OCI-M1 (cell line): ENCODE data around the gene TRAF2.
A peak's percentile ranks its signal among the peaks of the same experiment; 100 is the strongest.

ENCODE experiments used
- DNase-seq: peaks from one replicate; lab custom pipeline; 2025; lab: John Stamatoyannopoulos, UW

The TRAF2 gene

DNA sequence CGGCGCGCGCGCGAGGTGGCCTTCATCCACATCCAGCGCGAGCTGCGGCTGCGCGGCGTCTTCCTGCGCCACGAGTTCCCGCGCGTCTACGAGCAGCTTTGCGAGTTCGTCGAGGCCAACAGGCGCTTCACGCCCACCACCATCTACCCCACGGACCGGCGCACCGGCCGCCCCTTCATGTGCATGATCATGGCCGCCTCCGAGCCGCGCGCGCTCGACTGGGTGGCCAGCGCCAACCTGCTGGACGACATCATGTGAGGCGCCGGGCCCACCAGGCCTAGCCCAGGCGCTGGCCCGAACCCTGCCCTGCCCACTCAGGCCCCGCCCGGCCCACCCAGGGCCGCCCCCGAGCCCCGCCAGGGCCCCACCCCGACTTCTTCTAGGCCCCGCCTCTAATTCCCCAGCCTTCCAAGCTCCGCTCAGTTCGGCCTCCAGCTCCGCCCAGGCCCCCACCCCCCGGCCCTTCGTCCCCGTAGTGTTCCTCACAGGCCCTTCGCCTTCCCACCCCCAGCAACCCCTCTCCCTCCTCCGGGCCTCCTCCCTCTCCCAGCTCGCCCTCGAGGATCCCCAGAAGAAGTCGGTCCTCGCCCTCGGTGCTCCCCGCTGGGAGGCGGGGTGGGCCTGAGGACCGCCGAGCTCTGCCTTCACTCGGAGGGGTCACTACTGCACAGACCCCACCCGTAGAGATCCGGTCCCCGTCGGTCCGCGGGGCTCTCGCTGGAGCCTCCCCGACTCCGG, 39.1 kb upstream of the TRAF2 start:
- peak; percentile 88 for DNase-seq

DNA sequence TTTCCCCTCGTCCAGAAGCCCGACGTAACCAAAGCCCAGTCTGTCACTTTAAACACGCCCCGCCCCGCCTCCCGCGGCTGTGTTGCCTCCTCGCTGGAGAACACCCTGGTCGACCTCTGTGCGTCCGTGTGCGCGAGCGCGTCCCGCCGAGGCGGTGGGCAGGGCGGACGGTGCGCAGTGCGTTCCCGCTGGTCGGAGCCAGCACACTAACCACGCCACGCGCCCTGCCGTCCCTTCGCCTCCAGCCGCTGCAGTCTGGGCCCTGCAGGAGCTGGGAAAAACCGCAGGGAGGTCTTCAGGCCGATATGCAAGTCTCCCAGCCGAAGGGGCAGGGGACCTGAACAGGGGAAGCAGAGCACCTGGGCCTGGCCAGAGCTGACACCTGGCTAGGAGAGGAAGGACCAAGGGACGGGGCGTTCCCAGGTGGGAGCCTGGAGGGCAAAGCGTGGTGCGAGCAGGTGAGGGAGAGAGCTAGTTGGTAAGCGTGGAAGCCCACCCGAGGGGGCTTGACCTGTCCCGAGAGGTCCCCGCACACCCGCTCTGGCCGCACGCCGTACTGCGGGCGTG, 38.4 kb upstream of the TRAF2 start:
- peak; percentile 94 for DNase-seq

DNA sequence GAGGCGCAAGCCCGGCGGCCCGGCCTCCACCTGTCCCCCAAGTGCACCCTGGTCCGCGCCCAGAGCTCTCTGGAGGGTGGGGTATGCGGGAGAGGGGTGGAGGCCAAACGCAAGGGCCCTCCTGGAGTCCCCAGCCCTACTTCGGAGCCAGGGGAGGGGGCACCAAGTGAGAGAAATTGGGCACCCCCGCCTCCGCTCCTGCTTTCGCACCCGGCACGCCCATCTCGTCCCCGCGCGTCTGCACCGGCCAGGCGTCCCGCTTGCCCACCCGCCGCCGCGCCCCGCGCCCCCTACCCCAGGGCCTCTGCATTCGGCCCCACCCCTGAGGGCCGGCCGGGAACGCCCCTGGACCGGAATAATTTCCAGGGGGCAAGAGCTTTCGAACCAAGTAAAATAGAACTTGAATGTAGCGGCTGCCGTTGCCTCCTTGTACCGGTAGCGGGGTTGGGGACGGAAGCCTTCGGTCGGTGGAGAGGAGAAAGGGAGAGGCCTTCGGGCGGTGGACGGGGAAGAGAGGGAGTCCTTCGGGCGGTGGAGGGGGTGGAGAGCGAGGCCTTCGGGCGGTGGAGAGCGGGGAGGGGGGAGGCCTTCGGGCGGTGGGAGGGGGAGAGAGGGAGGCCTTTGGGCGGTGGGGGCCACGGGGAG, 37.8 kb upstream of the TRAF2 start:
- DNase-seq: peak; percentile 84

DNA sequence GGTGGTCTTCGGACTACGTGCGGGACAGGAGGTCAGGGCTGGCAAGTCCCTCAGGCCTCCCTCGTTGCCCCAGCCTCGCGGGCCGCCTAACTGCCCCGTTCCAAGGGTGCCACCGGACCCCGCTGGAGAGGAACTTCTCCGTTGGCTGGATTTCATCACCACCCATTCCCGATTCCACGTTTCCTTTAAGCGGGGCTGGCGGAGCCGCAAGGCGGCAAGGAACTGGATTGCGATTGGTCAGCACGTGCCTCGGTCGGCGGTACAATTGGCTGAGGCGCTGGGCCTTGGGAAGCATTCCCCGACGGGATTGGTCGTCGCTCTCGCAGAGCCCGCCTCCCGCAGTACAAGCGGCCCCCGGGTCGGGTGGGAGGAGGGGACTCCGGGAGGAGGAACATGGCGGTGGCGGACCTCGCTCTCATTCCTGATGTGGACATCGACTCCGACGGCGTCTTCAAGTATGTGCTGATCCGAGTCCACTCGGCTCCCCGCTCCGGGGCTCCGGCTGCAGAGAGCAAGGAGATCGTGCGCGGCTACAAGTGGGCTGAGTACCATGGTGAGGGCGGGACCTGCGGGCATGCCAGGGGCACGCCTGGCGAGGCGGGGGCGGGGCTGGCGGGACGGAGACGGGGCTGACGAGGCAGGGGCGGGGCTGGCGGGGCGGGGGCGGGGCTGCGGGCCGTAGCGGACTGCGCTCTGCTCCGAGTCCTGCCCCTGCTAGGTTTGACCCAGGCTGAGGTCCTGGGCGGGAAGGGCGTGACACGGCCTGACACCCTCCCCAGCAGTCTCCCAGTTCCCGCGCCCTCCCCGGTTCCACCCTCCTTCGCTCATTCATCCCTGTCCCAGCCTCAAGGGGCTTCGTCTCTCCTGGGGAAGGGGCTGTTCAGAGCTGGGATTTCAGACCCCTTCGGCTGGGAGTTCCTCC, 37.0 kb upstream of the TRAF2 start, which contains the start of gene PHPT1:
TSS of gene PHPT1 (plus strand) at position 372 of the 922 bp plus-strand sequence. CDS start at position 394, 22 bp downstream.
- peak; percentile 99 for DNase-seq

DNA sequence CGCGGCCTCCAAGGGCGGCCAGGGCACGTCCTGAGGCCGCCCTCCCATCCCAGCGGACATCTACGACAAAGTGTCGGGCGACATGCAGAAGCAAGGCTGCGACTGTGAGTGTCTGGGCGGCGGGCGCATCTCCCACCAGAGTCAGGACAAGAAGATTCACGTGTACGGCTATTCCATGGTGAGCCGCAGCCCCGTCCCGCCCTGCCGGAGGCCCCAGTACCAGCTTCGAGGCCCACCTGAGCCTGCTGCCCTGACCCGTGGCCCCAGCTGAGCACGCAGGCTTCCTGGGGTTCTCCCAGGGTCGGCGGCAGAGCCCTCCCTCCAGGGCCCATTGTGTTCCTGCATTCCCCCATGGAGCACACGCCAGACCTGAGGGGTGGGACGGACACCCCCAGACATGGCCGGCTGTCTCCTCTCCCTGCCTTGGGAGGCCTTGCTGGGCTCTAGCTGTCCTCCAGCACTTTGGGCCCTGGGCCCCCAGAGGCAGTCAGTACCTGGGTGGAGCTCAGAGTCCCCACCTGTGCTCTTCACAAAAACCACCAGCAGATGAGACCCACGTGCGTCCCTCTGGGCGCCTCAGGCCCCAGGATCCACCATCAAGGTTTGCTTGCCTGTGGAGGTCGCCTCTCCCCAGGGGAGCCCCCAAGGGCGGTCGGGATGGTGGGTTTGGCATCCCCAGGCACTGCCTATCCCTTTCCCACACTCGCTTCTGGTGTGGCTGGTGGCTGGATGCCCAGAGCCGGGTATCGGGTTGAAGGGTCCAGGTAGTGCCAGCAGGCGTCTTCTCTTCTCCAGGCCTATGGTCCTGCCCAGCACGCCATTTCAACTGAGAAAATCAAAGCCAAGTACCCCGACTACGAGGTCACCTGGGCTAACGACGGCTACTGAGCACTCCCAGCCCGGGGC, 36.1 kb upstream of the TRAF2 start:
- no peak for DNase-seq

DNA sequence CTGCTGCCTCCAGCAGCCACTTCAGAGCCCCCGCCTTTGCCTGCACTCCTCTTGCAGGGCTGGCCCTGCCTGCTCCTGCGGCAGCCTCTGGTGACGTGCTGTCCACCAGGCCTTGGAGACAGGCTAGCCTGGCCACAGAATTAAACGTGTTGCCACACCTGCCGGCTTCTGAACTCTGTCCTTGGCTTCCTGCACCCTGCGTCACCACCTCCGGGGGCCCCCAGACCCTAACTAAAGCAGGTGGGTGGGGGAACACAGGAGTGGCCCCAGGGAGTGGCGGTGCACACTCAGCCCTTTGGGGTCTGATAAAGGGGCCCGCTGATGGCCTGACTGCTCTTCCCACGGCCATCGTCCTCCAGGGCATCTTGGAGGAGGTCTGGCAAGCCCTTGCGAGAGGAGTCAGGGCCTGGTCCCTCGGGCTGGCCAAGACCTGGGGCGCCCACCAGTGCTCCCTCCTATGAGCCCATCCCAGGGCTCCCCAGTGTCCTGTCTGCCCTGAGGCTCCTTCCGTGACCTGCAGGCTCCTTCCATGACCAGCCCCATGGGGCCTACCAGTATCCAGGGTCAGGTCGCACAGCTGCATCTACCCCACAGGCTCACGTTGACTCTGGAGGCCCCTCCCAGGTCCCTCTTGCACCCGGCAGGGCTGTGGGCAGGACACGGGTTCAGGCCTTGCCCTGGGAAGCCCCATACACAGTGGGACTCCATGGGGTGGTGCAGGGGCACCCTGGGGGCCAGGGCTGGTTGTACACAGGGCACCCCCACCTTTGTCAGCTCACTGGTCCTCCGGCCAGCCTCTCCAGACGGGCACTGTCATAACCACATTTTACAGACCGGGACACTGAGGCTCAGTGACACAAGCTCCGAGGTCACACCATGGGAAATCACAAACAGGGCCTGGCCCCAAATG, 35.2 kb upstream of the TRAF2 start:
- no peak for DNase-seq

DNA sequence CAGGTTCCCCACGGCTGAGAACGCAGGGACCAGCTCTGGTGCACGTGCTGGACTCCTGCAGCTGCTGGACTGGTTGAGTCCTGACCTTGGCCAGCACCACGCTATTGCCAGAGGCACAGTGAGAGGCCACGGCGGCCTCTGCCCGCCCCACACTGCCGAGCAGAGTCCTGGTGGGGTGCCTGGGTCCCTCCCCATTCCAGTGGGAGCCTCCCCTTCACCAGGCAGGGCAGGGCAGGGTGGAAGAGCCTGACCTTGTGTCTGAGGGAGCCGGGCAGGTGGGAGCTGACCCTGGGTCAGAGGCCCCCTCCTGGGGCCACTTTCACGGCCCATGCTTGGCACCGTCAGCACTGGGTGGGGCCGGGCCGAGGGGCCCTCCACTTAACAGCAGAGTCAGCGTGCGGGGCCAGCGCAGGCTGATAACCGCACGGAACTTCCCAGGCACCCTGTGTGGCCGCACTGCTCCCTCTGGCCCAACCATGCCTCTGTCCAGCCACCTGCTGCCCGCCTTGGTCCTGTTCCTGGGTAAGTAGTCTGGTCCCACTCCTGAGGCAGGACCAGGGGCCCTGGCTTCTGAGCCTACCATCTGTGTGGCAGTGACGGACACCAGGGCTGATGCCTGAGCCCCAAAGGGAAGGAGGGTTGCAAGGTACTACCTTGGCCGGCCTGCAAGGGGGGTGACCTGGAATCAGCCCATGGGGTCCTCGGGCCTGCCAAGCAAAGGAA, 34.2 kb upstream of the TRAF2 start, which contains the start of gene MAMDC4:
TSS of gene MAMDC4 (plus strand) at position 406 of the 723 bp plus-strand sequence. CDS start at position 477, 71 bp downstream.
- DNase-seq: no peak

DNA sequence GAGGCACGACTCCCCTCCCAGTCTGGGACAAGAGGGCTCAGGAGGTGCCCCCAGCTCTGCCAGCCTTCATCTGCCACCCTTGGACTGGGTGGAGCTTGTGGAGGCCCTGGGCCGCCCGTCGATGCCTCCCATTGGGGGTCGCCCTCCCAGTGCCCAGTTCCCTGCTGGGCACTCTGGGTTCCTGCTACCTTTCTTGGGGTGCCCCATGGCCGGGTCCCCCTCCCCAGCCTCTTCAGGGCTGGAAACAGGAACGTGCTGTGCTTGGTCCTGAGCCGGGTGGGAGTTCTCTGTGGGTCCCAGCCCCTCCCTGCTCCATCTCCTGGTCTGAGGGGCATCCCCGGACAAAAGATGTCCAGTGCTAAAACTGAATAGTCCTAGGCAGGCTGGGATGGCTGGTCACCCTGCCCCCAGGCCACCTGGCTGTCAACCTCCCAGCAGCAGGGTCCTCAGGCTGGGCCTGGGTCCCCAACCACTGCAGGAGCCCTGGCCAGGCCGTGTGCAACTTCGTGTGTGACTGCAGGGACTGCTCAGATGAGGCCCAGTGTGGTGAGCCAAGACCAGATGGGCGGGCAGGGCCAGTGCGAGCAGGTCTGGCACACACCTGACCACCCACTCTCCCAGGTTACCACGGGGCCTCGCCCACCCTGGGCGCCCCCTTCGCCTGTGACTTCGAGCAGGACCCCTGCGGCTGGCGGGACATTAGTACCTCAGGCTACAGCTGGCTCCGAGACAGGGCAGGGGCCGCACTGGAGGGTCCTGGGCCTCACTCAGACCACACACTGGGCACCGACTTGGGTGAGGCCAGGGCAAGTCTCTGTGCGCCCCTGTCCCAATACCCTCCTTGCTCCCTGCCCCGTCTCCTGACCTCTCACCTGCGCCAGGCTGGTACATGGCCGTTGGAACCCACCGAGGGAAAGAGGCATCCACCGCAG, 33.4 kb upstream of the TRAF2 start:
- DNase-seq: no peak

DNA sequence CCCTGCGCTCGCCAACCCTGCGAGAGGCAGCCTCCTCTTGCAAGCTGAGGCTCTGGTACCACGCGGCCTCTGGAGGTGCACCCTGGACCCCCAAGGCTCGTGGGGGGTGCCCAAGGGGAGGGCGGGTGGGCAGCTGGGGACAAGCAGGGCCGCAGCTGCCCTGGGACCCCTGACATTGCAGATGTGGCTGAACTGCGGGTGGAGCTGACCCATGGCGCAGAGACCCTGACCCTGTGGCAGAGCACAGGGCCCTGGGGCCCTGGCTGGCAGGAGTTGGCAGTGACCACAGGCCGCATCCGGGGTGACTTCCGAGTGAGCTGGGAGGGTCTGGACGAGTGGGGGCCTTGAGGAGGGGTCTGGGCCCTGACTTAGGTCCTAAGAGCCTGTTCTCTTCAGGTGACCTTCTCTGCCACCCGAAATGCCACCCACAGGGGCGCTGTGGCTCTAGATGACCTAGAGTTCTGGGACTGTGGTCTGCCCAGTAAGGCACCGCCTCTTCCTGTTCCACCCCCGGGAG, 32.7 kb upstream of the TRAF2 start:
- no peak for DNase-seq

DNA sequence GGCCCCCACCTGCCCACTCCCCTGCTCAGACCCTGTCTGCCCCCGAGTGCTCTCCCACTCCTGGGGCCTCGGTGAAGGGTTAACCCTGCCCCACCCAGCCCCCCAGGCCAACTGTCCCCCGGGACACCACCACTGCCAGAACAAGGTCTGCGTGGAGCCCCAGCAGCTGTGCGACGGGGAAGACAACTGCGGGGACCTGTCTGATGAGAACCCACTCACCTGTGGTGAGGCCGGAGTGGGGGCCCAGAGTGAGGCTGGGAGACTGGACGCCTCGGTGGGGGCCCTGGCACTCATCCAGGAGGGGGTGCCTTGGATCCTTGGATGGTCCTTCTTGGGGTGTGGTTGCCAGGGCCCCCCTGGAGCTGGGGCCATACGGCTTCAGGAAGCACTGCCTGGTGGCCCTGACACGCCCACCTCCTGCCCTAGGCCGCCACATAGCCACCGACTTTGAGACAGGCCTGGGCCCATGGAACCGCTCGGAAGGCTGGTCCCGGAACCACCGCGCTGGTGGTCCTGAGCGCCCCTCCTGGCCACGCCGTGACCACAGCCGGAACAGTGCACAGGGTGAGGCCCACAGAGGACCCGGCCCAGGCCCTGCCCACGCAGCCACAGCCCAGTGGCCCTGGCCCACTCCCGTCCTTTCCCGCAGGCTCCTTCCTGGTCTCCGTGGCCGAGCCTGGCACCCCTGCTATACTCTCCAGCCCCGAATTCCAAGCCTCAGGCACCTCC, 32.0 kb upstream of the TRAF2 start:
- DNase-seq: no peak

DNA sequence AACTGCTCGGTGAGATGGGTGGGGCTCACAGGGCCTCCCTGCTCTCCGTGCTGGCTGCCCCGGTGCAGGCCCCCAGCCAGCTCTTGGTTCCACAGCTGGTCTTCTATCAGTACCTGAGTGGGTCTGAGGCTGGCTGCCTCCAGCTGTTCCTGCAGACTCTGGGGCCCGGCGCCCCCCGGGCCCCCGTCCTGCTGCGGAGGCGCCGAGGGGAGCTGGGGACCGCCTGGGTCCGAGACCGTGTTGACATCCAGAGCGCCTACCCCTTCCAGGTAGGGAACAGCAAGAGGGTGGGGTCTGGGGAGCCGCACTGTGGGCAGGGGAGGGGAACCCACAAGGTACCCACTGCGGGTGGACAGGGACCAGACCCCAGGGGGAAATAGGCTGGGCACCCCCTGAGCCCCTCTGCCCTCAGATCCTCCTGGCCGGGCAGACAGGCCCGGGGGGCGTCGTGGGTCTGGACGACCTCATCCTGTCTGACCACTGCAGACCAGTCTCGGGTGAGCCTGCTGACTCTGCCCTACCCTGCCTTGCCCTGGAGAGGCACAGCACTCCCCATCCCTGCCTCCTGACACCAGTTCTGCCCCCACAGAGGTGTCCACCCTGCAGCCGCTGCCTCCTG, 31.4 kb upstream of the TRAF2 start:
- DNase-seq: no peak

DNA sequence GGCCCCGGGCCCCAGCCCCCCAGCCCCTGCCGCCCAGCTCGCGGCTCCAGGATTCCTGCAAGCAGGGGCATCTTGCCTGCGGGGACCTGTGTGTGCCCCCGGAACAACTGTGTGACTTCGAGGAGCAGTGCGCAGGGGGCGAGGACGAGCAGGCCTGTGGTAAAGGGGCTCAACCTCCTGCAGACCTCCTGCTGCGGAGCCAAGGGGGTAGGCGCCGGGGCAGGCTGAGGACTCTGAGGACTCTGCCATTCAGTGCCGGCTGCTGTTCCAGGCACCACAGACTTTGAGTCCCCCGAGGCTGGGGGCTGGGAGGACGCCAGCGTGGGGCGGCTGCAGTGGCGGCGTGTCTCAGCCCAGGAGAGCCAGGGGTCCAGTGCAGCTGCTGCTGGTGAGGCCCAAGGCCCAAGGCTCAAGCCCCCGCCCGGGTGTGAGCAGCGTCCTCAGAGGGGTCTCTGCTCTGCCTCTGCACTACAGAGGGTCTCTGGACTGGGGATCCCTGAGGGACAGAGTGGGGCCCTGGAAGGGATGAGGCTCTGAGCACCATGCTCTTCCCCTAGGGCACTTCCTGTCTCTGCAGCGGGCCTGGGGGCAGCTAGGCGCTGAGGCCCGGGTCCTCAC, 30.7 kb upstream of the TRAF2 start:
- DNase-seq: no peak

DNA sequence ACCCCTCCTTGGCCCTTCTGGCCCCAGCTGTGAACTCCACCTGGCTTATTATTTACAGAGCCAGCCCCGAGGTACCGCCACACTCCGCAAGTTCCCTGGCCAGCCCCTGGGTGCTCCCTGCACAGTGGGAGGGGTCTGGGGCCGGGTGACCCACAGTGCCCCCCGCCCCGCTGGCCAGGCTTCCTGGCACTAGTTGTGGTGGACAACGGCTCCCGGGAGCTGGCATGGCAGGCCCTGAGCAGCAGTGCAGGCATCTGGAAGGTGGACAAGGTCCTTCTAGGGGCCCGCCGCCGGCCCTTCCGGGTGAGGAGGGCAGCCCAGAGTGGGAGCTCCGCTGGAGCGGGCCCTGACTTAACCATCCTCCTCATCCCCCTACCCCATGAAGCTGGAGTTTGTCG, 30.2 kb upstream of the TRAF2 start:
- no peak for DNase-seq

DNA sequence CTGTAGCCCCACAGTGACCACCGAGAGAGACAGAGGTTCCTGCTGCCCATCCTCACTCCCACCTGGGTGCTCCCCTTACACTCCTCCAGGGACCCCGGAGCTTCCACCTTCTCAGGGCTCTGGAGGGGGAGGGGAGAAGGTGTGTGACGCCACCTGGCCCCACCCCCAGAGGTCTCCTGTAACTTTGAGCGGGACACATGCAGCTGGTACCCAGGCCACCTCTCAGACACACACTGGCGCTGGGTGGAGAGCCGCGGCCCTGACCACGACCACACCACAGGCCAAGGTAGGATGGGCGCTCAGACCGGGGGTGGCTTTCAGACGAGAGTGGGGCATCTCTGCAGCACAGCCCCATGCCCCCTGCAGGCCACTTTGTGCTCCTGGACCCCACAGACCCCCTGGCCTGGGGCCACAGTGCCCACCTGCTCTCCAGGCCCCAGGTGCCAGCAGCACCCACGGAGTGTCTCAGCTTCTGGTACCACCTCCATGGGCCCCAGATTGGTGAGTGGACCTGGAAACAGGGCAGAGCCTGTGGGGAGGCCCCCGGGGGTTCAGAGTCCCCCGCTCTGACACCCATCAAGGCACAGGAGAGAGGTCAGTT, 29.7 kb upstream of the TRAF2 start:
- no peak for DNase-seq

DNA sequence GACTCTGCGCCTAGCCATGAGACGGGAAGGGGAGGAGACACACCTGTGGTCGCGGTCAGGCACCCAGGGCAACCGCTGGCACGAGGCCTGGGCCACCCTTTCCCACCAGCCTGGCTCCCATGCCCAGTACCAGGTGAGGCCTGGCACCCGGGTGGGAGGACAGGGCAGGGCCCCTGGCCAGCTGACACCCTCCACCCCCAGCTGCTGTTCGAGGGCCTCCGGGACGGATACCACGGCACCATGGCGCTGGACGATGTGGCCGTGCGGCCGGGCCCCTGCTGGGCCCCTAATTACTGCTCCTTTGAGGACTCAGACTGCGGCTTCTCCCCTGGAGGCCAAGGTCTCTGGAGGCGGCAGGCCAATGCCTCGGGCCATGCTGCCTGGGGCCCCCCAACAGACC, 29.1 kb upstream of the TRAF2 start:
- DNase-seq: no peak
